Spleen (tissue), 11 donors: ENCODE measurements around the gene AGPAT2. TPM values are rescaled to one million over a fixed set of nuclear protein-coding genes. Genes with fewer than 3 reads are reported as not detected.

Experiments used
- DNase-seq: peaks from one replicate; pipeline ENCODE4 v3.0.0-alpha.2; 2020
- H3K27ac ChIP-seq, 8 donors: fragments of 200-600 bp; sonication (generic) in 7 of 8; 1 replicate in 4 of 8; 2 replicates in 4 of 8; pipeline versions ENCODE4 v1.5.0 to v1.8.0; 2016 to 2021; ENCODE audit warnings: inconsistent platforms in 4 of 8, mild to moderate bottlenecking in 4 of 8, moderate library complexity in 1 of 8
- H3K27me3 ChIP-seq, 7 donors: fragments of 200-600 bp; sonication (generic) in 6 of 7; replicated peaks in 1 of 7; 1 replicate in 4 of 7; 2 replicates in 3 of 7; pipeline versions ENCODE4 v1.5.0 to v1.8.0; 2016 to 2021; ENCODE audit warnings: inconsistent platforms in 3 of 7, mild to moderate bottlenecking in 1 of 7
- H3K36me3 ChIP-seq, 6 donors: fragments of 200-600 bp; sonication (generic) in 5 of 6; 1 replicate in 4 of 6; 2 replicates in 2 of 6; pipeline versions ENCODE4 v1.5.0 to v1.8.0; 2016 to 2021; ENCODE audit warnings: inconsistent platforms in 2 of 6
- H3K4me1 ChIP-seq, 6 donors: fragments of 200-600 bp; sonication (generic) in 5 of 6; 1 replicate in 3 of 6; 2 replicates in 3 of 6; pipeline versions ENCODE4 v1.5.0 to v1.8.0; 2016 to 2021; ENCODE audit warnings: inconsistent platforms in 3 of 6
- H3K4me3 ChIP-seq, 8 donors: fragments of 200-600 bp; sonication (generic) in 7 of 8; 1 replicate in 4 of 8; 2 replicates in 4 of 8; pipeline versions ENCODE4 v1.5.0 to v1.8.0; 2016 to 2021; ENCODE audit warnings: inconsistent platforms in 4 of 8, mild to moderate bottlenecking in 4 of 8, moderate library complexity in 2 of 8
- H3K9me3 ChIP-seq, 8 donors: fragments of 200-600 bp; sonication (generic) in 7 of 8; 1 replicate in 4 of 8; 2 replicates in 4 of 8; pipeline versions ENCODE4 v1.5.0 to v1.8.0; 2016 to 2021; ENCODE audit warnings: inconsistent platforms in 4 of 8
- POLR2A ChIP-seq, 3 donors: fragments of 450-650 bp; IDR thresholded peaks; one replicate each; pipeline ENCODE4 v1.5.1; 2017; ENCODE audit warnings: antibody characterized with exemption in 3 of 3, mild to moderate bottlenecking in 1 of 3
- POLR2AphosphoS5 ChIP-seq, 3 donors: sonication (generic); formaldehyde crosslinking; IDR thresholded peaks; one replicate each; pipeline ENCODE4 v1.5.1; 2017; ENCODE audit warnings: antibody characterized with exemption in 3 of 3
- WGBS, 5 donors: extraction: QIAGEN DNeasy Blood & Tissue Kit in 3 of 5; methylation state at CpG; one replicate each; pipeline versions ENCODE4 v1.1.5 to v1.1.7; 2013 to 2018; 5-methylcytosine and 5-hydroxymethylcytosine counted together
- intact Hi-C: fragments of 100-400 bp; cut with DNase I; formaldehyde crosslinking; loops from one replicate; pipeline ENCODE4 v1.15.0; 2023; ENCODE audit warnings: low total_unique reads
- polyA plus RNA-seq, 3 donors: library from polyadenylated mRNA; stranded (reverse); fragments of 200-250 nt; gene quantifications; one replicate each; pipeline ENCODE4 v1.2.1, GENCODE V29; 2013
- total RNA-seq, 7 donors: library from RNA; depleted of rRNA in 3 of 7; stranded (reverse); fragments of >200 nt in 3 of 7; fragmentation: NEBNext Ultra II Directional in 4 of 7; extraction: Animal tissue kit (Norgen Biotek cat#: 25700) in 4 of 7; gene quantifications; one replicate each; pipeline versions ENCODE4 v1.1.0 to v1.2.1, GENCODE V29; 2016 to 2021
- TF ChIP-seq, protein P1 (sequence below), 11 experiments: fragments of 200-600 bp in 7 of 11; fragments of 450-650 bp in 4 of 11; sonication (generic) in 4 of 11; IDR thresholded peaks in 8 of 11; conservative IDR thresholded peaks in 3 of 11; 1 replicate in 7 of 11; 2 replicates in 4 of 11; pipeline versions ENCODE4 v1.4.0 to v1.8.0; 2016 to 2021; ENCODE audit warnings: antibody characterized with exemption in 11 of 11, inconsistent platforms in 4 of 11, mild to moderate bottlenecking in 1 of 11
- donor health status: healthy with polysubstance abuse.
- donor health status: DM: no; HTN: no; CAD: no; lungs with moderate emphysema.
- donor health status: DM: no; HTN: no; CAD: no.
- donor health status: Bipolar disorder and iron deficiency.
- donor health status: healthy.
- donor health status: DM: no; HTN: no; CAD: no.
- donor health status: DM: yes; HTN: yes; CAD: no.

The AGPAT2 gene
- total and polyA plus RNA-seq, 10 donors = 26.9 to 47.7 (median 38.3) TPM

- peak overlapping the region in 7 of 8 donors; percentile 29 to 84 (median 58) for H3K4me3 ChIP-seq
- H3K9me3 ChIP-seq = no peaks in the 10 kb centered on the region
- peak overlapping the region; percentile 42 to 90 (median 84) for H3K27ac ChIP-seq
- intact Hi-C loops = no loop called here
- TF ChIP-seq POLR2A (IDR thresholded peaks at IDR 0.05) = no peak
- TF ChIP-seq POLR2AphosphoS5 (IDR thresholded peaks at IDR 0.05) = peak; percentile 38 to 88 (median 41)
- TF ChIP-seq, protein P1, sequence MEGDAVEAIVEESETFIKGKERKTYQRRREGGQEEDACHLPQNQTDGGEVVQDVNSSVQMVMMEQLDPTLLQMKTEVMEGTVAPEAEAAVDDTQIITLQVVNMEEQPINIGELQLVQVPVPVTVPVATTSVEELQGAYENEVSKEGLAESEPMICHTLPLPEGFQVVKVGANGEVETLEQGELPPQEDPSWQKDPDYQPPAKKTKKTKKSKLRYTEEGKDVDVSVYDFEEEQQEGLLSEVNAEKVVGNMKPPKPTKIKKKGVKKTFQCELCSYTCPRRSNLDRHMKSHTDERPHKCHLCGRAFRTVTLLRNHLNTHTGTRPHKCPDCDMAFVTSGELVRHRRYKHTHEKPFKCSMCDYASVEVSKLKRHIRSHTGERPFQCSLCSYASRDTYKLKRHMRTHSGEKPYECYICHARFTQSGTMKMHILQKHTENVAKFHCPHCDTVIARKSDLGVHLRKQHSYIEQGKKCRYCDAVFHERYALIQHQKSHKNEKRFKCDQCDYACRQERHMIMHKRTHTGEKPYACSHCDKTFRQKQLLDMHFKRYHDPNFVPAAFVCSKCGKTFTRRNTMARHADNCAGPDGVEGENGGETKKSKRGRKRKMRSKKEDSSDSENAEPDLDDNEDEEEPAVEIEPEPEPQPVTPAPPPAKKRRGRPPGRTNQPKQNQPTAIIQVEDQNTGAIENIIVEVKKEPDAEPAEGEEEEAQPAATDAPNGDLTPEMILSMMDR (IDR thresholded peaks at IDR 0.05 in 8 of 11, conservative IDR thresholded peaks at IDR 0.05 in 3 of 11) = no peak
- DNase-seq = peak; percentile 74
- WGBS, 5 donors = 16 to 34% (median 20%) methylated on average over 15 to 31 of the region's 31 CpGs
- H3K27me3 ChIP-seq = peaks cover 0 to 100% (median 67%) of the 10 kb centered on the region in 7 donors
- no peaks in the 10 kb centered on the region for H3K36me3 ChIP-seq
- H3K4me1 ChIP-seq = peaks cover 18 to 92% (median 55%) of the 10 kb centered on the region in 6 donors
These were observed 29.0 kb downstream of the AGPAT2 start for GRCh38 chr9:136657974-136658848.

DNA sequence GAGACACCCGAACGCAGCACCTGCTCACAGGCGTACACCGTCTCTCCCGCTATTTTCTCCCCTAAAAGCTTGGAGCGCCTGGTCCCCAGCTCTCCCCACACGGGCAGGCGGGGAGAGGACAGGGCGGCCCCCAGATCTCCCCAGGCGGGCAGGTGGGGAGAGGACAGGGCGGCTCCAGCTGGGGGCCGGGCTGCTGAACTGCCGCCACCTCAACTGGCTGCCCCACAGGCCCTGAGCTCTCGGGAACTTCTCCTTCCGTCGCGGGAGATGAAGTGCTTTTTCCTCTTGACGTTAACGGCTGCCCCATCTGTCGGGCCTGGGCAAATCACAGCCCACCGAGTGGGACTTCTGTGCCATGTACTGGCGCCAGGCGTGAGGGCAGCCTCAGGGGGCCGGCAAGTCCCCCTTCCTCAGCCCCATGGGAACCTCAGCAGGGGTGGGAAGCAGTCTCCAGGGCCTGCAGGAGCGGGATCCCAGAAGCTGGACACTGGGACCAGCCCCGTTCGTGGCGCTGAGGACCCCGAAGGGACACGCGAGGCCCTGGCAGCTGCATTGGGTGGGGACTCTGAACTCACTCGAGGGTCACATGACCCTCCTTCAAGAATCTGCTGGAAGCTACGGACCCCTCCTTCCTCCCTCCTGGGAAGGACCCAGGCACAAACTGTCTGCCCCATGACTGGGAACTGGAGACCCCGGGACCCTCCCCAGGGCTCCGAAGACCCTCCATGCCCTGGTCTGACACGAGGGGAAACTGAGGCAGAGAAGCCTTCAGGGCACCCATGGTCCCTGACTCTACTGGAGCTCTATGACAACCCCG, 30.3 kb downstream of the AGPAT2 start:
- Histone ChIP-seq H3K4me1 (peaks cover 18 to 86% (median 55%) of the 10 kb centered on the region in 6 donors), H3K9me3 (no peaks in the 10 kb centered on the region), H3K27me3 (peaks cover 0 to 97% (median 58%) of the 10 kb centered on the region in 7 donors), H3K4me3 (peak overlapping the region in 6 of 8 donors; percentile 4 to 84 (median 16)), H3K36me3 (no peaks in the 10 kb centered on the region), H3K27ac (peak overlapping the region; percentile 14 to 90 (median 84))
- peak; percentile 82 for DNase-seq
- intact Hi-C loops = no loop called here
- WGBS, 5 donors = 13 to 31% (median 16%) methylated on average over 20 to 37 of the region's 37 CpGs
- TF ChIP-seq POLR2A (IDR thresholded peaks at IDR 0.05) (no peak), POLR2AphosphoS5 (IDR thresholded peaks at IDR 0.05) (peak; percentile 74 to 83 (median 79))

GRCh38 chr9:136656183-136656738, 31.0 kb downstream of the AGPAT2 start:
- Histone ChIP-seq H3K27ac (peak overlapping the region; percentile 14 to 90 (median 84)), H3K4me3 (peak overlapping the region in 6 of 8 donors; percentile 2 to 84 (median 16)), H3K9me3 (no peaks in the 10 kb centered on the region), H3K4me1 (peaks cover 18 to 79% (median 55%) of the 10 kb centered on the region in 6 donors), H3K36me3 (no peaks in the 10 kb centered on the region), H3K27me3 (peaks cover 0 to 90% (median 57%) of the 10 kb centered on the region in 7 donors)
- TF ChIP-seq POLR2AphosphoS5 (IDR thresholded peaks at IDR 0.05) (no peak), POLR2A (IDR thresholded peaks at IDR 0.05) (no peak)
- TF ChIP-seq, protein P1 (IDR thresholded peaks at IDR 0.05 in 8 of 11, conservative IDR thresholded peaks at IDR 0.05 in 3 of 11) = no peak
- intact Hi-C loops = no loop called here
- no peak for DNase-seq
- WGBS, 5 donors = 11 to 15% (median 12%) methylated on average over 10 to 11 of the region's 11 CpGs

- Histone ChIP-seq H3K27me3 (peaks cover 0 to 84% (median 57%) of the 10 kb centered on the region in 7 donors), H3K27ac (peak overlapping the region in 7 of 8 donors; percentile 55 to 90 (median 84)), H3K4me1 (peaks cover 18 to 79% (median 56%) of the 10 kb centered on the region in 6 donors), H3K9me3 (no peaks in the 10 kb centered on the region), H3K36me3 (no peaks in the 10 kb centered on the region), H3K4me3 (peak overlapping the region in 4 of 8 donors; percentile 2 to 84 (median 50))
- peak; percentile 74 for DNase-seq
- WGBS, 5 donors = 14 to 25% (median 23%) methylated on average over 15 to 18 of the region's 18 CpGs
- intact Hi-C loops = no loop called here
- TF ChIP-seq POLR2AphosphoS5 (IDR thresholded peaks at IDR 0.05) = peak; percentile 84 to 92 (median 86)
- no peak for TF ChIP-seq POLR2A (IDR thresholded peaks at IDR 0.05)
These were observed 31.6 kb downstream of the AGPAT2 start for GRCh38 chr9:136655536-136656182.
